HG03280 (cell line): ENCODE measurements around the gene PCDHA5.
"Not testable (repeated sequence)": the region's sequence is repeated elsewhere in the genome, so short reads cannot be mapped to it uniquely, and the experiment has no call there.

Source experiments
- ATAC-seq: cut with Tn5 transposase; IDR thresholded peaks from one replicate; pipeline ENCODE4 v1.9.1; 2021; ENCODE audit warnings: mild to moderate bottlenecking, moderate library complexity; ENCODE audit not compliant: unreplicated experiment

The PCDHA5 gene

DNA sequence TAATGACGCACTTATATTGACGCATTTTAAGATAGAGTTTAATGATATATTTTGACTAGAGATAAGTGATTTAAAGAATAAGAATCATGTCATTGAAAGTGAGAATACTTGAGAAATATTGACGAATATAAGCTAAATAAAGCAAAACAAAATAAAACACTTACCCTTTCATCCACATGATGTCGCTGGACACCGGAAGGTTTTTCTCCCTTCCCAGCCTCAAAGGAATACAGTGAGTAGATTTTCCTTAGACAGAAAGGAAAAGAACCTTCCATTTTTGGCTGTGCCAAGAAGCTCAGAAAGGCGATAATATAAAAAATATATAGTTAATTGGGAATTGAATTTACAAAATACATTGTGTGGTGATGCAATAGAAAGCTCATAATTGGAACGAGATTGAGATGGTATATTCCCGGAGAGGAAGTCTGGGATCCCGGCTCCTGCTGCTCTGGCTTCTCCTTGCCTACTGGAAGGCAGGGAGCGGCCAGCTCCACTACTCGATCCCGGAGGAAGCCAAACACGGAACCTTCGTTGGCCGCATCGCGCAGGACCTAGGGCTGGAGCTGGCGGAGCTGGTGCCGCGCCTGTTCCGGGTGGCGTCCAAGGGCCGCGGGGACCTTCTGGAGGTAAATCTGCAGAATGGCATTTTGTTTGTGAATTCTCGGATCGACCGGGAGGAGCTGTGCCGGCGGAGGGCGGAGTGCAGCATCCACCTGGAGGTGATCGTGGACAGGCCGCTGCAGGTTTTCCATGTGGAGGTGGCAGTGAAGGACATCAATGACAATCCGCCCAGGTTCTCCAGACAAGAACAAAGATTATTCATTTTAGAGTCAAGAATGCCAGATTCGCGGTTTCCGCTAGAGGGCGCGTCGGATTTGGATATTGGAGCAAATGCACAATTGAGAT, at the start of gene PCDHA5:
Gene PCDHA5, plus strand, starts transcription at position 239 of the 906 bp plus-strand sequence.
- ATAC-seq: no peak

GRCh38 chr5:140780512-140780911, 40.9 kb upstream of the PCDHA5 start:
- no peak for ATAC-seq

DNA sequence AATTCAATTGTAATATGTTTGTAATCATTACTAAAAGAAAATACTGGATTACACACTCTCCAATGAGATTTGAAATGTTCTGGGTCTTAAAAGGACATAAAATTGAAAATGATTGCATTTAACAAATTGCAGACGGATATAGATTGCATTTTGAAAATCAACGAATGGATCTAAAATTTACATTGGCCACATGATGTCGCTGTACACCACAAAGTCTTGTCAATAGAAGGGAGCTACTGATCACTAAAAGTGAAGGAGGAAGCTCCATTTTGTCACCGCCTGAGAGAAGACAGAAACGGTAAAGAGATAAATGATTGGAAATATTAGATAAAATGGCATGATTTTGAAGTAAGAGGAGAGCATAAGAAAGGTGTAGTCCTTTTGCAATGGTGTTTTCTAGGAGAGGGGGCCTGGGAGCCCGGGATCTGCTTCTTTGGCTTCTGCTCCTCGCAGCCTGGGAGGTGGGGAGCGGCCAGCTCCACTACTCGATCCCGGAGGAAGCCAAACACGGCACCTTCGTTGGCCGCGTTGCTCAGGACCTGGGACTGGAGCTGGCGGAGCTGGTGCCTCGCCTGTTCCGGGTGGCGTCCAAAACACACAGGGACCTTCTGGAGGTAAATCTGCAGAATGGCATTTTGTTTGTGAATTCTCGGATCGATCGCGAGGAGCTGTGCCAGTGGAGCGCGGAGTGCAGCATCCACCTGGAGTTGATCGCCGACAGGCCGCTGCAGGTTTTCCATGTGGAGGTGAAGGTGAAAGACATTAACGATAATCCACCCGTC, 35.3 kb upstream of the PCDHA5 start, which contains the start of gene PCDHA1:
Gene PCDHA1, plus strand, starts transcription at position 236 of the 782 bp plus-strand sequence.
- ATAC-seq: no peak

DNA sequence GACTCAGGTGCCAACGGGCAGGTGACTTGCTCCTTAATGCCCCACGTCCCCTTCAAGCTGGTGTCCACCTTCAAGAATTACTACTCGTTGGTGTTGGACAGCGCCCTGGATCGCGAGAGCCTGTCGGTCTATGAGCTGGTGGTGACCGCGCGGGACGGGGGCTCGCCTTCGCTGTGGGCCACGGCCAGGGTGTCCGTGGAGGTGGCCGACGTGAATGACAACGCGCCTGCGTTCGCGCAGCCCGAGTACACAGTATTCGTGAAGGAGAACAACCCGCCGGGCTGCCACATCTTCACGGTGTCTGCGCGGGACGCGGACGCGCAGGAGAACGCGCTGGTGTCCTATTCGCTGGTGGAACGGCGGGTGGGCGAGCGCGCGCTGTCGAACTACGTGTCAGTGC, 34.0 kb upstream of the PCDHA5 start:
- ATAC-seq: not testable (repeated sequence)

- ATAC-seq: not testable (repeated sequence)
These were observed 33.4 kb upstream of the PCDHA5 start for GRCh38 chr5:140787849-140788504.

GRCh38 chr5:140791089-140791488, 30.3 kb upstream of the PCDHA5 start:
- no peak for ATAC-seq

DNA sequence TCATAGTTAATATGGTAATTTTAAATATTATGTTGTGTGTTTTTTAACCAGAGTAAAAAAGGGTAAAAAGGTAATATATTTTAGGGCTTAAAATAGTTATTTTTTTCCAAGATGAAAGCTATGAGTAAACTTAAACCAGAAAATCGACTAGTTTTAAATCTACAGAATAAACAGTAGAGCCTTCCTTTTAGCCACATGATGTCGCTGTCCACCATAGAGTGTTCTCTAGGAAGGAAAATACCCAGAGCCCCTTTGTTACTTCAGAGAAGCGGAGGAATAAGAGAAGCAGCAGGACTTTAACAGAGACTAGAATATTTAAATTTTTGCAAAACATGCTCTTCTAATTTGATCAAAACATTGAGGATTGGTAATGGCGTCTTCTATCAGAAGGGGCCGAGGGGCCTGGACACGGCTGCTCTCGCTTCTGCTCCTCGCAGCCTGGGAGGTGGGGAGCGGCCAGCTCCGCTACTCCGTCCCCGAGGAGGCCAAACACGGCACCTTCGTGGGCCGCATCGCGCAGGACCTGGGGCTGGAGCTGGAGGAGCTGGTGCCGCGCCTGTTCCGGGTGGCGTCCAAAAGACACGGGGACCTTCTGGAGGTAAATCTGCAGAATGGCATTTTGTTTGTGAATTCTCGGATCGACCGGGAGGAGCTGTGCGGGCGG, 26.7 kb upstream of the PCDHA5 start, which contains the start of gene PCDHA2:
Gene PCDHA2, plus strand, starts transcription at position 258 of the 664 bp plus-strand sequence.
- ATAC-seq: no peak

GRCh38 chr5:140795259-140795641, 26.2 kb upstream of the PCDHA5 start:
- no peak for ATAC-seq

- ATAC-seq: not testable (repeated sequence)
These were observed 25.2 kb upstream of the PCDHA5 start for GRCh38 chr5:140796072-140796717.

GRCh38 chr5:140796718-140797095, 24.7 kb upstream of the PCDHA5 start:
- ATAC-seq: no peak

GRCh38 chr5:140800816-140801493, 20.5 kb upstream of the PCDHA5 start, which contains the start of gene PCDHA3:
PCDHA3 (plus strand) TSS chr5:140801057.
- no peak for ATAC-seq

GRCh38 chr5:140801494-140801841, 19.9 kb upstream of the PCDHA5 start:
- ATAC-seq: no peak

GRCh38 chr5:140802381-140802780, 19.0 kb upstream of the PCDHA5 start:
- not testable (repeated sequence) for ATAC-seq

GRCh38 chr5:140802781-140803271, 18.6 kb upstream of the PCDHA5 start:
- no peak for ATAC-seq

DNA sequence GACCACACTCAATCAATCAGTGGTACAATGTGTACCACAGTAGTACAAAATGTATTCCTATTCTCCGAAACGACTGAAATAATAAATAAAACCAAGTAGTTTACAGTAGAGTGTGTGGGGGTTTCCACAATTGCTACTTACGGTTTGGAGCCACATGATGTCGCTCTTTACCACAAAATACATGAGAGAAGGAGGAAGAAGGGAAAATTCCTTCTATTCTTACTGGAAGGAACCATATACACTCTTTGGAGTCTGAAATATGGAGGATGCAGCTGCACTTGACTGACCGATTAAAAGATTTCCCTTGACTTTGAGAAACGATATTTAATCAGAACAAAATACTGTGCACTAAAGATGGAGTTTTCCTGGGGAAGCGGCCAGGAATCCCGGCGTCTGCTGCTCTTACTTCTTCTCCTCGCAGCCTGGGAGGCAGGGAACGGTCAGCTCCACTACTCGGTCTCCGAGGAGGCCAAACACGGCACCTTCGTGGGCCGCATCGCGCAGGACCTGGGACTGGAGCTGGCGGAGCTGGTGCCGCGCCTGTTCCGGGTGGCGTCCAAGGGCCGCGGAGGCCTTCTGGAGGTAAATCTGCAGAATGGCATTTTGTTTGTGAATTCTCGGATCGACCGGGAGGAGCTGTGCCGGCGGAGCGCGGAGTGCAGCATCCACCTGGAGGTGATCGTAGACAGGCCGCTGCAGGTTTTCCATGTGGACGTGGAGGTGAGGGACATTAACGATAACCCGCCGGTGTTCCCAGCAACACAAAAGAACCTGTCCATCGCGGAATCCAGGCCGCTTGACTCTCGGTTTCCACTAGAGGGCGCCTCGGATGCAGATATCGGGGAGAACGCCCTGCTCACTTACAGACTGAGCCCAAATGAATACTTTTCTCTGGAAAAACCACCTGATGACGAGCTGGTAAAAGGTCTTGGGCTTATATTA, 14.3 kb upstream of the PCDHA5 start, which contains the start of gene PCDHA4:
Gene PCDHA4, plus strand, starts transcription at position 235 of the 942 bp plus-strand sequence.
- no peak for ATAC-seq

DNA sequence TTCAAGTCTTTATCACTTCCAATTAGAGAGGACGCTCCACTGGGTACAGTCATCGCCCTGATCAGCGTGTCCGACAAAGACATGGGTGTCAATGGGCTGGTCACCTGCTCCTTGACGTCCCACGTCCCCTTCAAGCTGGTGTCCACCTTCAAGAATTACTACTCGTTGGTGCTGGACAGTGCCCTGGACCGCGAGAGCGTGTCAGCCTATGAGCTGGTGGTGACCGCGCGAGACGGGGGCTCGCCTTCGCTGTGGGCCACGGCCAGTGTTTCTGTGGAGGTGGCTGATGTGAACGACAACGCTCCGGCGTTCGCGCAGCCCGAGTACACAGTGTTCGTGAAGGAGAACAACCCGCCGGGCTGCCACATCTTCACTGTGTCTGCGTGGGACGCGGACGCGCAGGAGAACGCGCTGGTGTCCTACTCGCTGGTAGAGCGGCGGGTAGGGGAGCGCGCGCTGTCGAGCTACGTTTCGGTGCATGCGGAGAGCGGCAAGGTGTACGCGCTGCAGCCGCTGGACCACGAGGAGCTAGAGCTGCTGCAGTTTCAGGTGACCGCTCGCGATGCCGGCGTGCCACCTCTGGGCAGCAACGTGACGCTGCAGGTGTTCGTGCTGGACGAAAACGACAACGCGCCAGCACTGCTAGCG, 13.0 kb upstream of the PCDHA5 start:
- ATAC-seq: not testable (repeated sequence)

- no peak for ATAC-seq
These were observed 12.5 kb upstream of the PCDHA5 start for GRCh38 chr5:140808889-140809291.

GRCh38 chr5:140822281-140822629, 842 bp downstream of the PCDHA5 start:
- ATAC-seq: no peak
